DMS 273 treated with DMSO at 0.1 percent for 48 hours (cell line): ENCODE results near the gene DYRK4.

Experiments used
- DNase-seq: peaks from one replicate; lab custom pipeline; 2025; lab: John Stamatoyannopoulos, UW

DYRK4 gene

GRCh38 chr12:4563336-4563735 is 1.3 kb downstream of the DYRK4 start:
- no peak for DNase-seq

GRCh38 chr12:4564818-4565217 is 2.8 kb downstream of the DYRK4 start:
- DNase-seq, result no peak

- no peak for DNase-seq
These were observed 4.5 kb downstream of the DYRK4 start for GRCh38 chr12:4566474-4566873.

- no peak for DNase-seq
These were observed 5.3 kb downstream of the DYRK4 start for GRCh38 chr12:4567073-4567881.

GRCh38 chr12:4569261-4569660 is 7.3 kb downstream of the DYRK4 start:
- DNase-seq, result no peak

GRCh38 chr12:4572680-4573079 is 10.7 kb downstream of the DYRK4 start:
- no peak for DNase-seq

GRCh38 chr12:4579305-4580102 is 17.5 kb downstream of the DYRK4 start:
- DNase-seq, result no peak

GRCh38 chr12:4580281-4580688 is 18.3 kb downstream of the DYRK4 start:
- DNase-seq, result no peak

GRCh38 chr12:4584281-4584680 is 22.3 kb downstream of the DYRK4 start:
- no peak for DNase-seq

- no peak for DNase-seq
These were observed 22.9 kb downstream of the DYRK4 start for GRCh38 chr12:4584896-4585295.

GRCh38 chr12:4586500-4586899 is 24.5 kb downstream of the DYRK4 start:
- DNase-seq, result no peak

GRCh38 chr12:4587108-4587507 is 25.1 kb downstream of the DYRK4 start:
- DNase-seq, result no peak

- DNase-seq, result no peak
These were observed 26.9 kb downstream of the DYRK4 start for GRCh38 chr12:4588916-4589315.

GRCh38 chr12:4589941-4590340 is 27.9 kb downstream of the DYRK4 start:
- no peak for DNase-seq

- no peak for DNase-seq
These were observed 29.2 kb downstream of the DYRK4 start for GRCh38 chr12:4591180-4591687.

GRCh38 chr12:4595881-4596280 is 33.9 kb downstream of the DYRK4 start:
- DNase-seq, result no peak

- no peak for DNase-seq
These were observed 41.4 kb downstream of the DYRK4 start for GRCh38 chr12:4603421-4603820.

- DNase-seq, result no peak
These were observed 41.9 kb downstream of the DYRK4 start for GRCh38 chr12:4603946-4604345.

- peak; percentile 45 for DNase-seq
These were observed 42.7 kb downstream of the DYRK4 start for GRCh38 chr12:4604684-4605193.

- no peak for DNase-seq
These were observed 45.0 kb downstream of the DYRK4 start for GRCh38 chr12:4607056-4607455.

- DNase-seq, result no peak
These were observed 47.1 kb downstream of the DYRK4 start for GRCh38 chr12:4609071-4609470.

GRCh38 chr12:4610481-4610880 is 48.5 kb downstream of the DYRK4 start:
- no peak for DNase-seq

GRCh38 chr12:4615667-4616066 is 53.7 kb downstream of the DYRK4 start:
- no peak for DNase-seq
